Peyer's patch (tissue), 4 donors: ENCODE data around the gene SEC23B. TPM values are rescaled to one million over a fixed set of nuclear protein-coding genes. Genes with fewer than 3 reads are reported as not detected.
A peak's percentile ranks its signal among the peaks of the same experiment; 100 is the strongest.

ENCODE experiments used
- DNase-seq, 3 donors: peaks; one replicate each; pipeline ENCODE4 v3.0.0-alpha.2; 2017 to 2019
- H3K27ac ChIP-seq, 4 donors: fragments of 200-600 bp; sonication (generic); one replicate each; pipeline ENCODE4 v1.5.1; 2016 to 2019
- H3K27me3 ChIP-seq, 2 donors: fragments of 200-600 bp; sonication (generic); one replicate each; pipeline ENCODE4 v1.5.1; 2019
- H3K36me3 ChIP-seq, 3 donors: fragments of 200-600 bp; sonication (generic); one replicate each; pipeline ENCODE4 v1.5.1; 2016 to 2019
- H3K4me1 ChIP-seq, 4 donors: fragments of 200-600 bp; sonication (generic); one replicate each; pipeline ENCODE4 v1.5.1; 2016 to 2019
- H3K4me3 ChIP-seq, 4 donors: fragments of 200-600 bp; sonication (generic); 1 replicate in 3 of 4; 2 replicates in 1 of 4; pipeline ENCODE4 v1.5.1; 2016 to 2019; ENCODE audit warnings: mild to moderate bottlenecking in 1 of 4
- H3K9me3 ChIP-seq, 4 donors: fragments of 200-600 bp; sonication (generic); one replicate each; pipeline ENCODE4 v1.5.1; 2016 to 2019; ENCODE audit warnings: mild to moderate bottlenecking in 1 of 4
- POLR2A ChIP-seq, 2 donors: fragments of 450-650 bp; IDR thresholded peaks; one replicate each; pipeline ENCODE4 v1.5.1; 2017; ENCODE audit warnings: antibody characterized with exemption in 2 of 2, mild to moderate bottlenecking in 2 of 2, moderate library complexity in 2 of 2
- total RNA-seq, 4 donors: library from RNA; depleted of rRNA; stranded (reverse); fragments of >200 nt; gene quantifications; one replicate each; pipeline ENCODE4 v1.1.0, GENCODE V29; 2016
- TF ChIP-seq, protein P1 (sequence below), 6 experiments: fragments of 450-650 bp in 4 of 6; fragments of 200-600 bp in 2 of 6; sonication (generic) in 1 of 6; IDR thresholded peaks; one replicate each; pipeline ENCODE4 v1.5.1; 2017 to 2019; ENCODE audit warnings: antibody characterized with exemption in 6 of 6, mild to moderate bottlenecking in 3 of 6, moderate library complexity in 1 of 6

Gene SEC23B
- total RNA-seq, 4 donors from 2014 or later = 31.3 to 43.7 (median 36.0) TPM

DNA sequence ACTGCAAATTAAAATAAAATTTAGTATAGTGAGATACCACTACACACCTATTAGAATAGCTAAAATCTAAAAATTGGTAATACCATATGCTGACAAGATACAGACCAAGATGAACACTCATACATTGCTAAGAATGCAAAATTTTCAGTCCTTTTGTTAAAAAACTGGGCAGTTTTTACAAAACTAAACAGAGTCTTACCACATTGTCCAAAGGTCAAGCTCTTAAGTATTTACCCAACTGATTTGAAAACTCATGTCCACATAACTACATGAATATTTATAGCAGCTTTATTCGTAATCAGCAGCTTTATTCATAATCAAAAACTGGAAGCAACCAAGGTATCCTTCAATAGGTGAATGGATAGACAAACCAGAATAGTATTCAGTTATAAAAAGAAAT lies 30.5 kb upstream of the SEC23B start:
- Histone ChIP-seq H3K27me3 (no peaks in the 10 kb centered on the region), H3K27ac (no peak overlapping the region), H3K4me3 (no peak overlapping the region), H3K9me3 (no peaks in the 10 kb centered on the region), H3K4me1 (no peaks in the 10 kb centered on the region), H3K36me3 (peaks cover 0 to 78% (median 0%) of the 10 kb centered on the region in 3 donors)
- no peak for TF ChIP-seq POLR2A (IDR thresholded peaks at IDR 0.05)
- TF ChIP-seq, protein P1, sequence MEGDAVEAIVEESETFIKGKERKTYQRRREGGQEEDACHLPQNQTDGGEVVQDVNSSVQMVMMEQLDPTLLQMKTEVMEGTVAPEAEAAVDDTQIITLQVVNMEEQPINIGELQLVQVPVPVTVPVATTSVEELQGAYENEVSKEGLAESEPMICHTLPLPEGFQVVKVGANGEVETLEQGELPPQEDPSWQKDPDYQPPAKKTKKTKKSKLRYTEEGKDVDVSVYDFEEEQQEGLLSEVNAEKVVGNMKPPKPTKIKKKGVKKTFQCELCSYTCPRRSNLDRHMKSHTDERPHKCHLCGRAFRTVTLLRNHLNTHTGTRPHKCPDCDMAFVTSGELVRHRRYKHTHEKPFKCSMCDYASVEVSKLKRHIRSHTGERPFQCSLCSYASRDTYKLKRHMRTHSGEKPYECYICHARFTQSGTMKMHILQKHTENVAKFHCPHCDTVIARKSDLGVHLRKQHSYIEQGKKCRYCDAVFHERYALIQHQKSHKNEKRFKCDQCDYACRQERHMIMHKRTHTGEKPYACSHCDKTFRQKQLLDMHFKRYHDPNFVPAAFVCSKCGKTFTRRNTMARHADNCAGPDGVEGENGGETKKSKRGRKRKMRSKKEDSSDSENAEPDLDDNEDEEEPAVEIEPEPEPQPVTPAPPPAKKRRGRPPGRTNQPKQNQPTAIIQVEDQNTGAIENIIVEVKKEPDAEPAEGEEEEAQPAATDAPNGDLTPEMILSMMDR (IDR thresholded peaks at IDR 0.05) = no peak
- DNase-seq = no peak

DNA sequence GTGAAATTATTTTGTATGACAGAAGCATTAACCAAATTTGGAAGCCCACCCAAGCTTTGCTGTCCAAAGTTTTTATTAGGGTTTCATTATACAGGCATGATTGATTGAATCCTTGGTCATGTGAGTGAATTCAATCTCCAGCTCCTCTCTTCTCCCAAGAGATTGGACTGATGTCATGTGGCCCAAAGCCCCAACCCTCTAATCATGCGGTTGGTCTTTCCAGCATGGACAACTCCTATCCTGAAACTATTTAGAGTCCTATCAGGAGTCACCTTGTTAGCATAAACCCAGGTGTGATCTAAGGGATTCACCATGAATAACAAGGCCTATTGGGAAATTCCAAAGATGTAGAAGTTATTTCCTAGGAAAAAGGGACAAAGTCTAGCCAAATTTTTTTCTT lies 29.9 kb upstream of the SEC23B start:
- no peaks in the 10 kb centered on the region for H3K9me3 ChIP-seq

DNA sequence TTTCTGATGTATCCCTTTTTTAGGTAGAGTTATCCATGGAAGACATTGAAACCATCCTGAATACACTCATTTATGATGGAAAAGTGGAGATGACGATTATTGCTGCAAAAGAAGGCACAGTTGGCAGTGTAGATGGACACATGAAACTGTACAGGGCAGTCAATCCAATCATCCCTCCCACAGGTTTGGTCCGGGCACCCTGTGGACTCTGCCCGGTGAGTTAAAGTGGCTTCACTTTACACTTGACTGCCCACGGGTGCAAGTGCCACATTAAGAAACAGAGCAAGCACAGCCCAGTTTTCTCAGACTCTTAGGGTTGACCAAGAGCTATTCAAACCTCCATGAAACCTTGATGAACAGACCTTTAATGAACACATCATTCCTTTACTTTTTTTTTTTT lies 26.1 kb upstream of the SEC23B start:
- Histone ChIP-seq H3K27ac (no peak overlapping the region), H3K4me1 (no peaks in the 10 kb centered on the region), H3K4me3 (no peak overlapping the region), H3K27me3 (no peaks in the 10 kb centered on the region), H3K36me3 (peaks cover 0 to 82% (median 0%) of the 10 kb centered on the region in 3 donors), H3K9me3 (no peaks in the 10 kb centered on the region)
- TF ChIP-seq, protein P1 (IDR thresholded peaks at IDR 0.05) = no peak
- TF ChIP-seq POLR2A (IDR thresholded peaks at IDR 0.05) = no peak
- no peak for DNase-seq

More for the DNA sequence above, 29.9 kb upstream of the SEC23B start:
- TF ChIP-seq POLR2A (IDR thresholded peaks at IDR 0.05) = no peak
- TF ChIP-seq, protein P1 (IDR thresholded peaks at IDR 0.05) = no peak
- H3K36me3 ChIP-seq = peaks cover 0 to 82% (median 0%) of the 10 kb centered on the region in 3 donors
- H3K27me3 ChIP-seq = no peaks in the 10 kb centered on the region
- no peak for DNase-seq
- no peaks in the 10 kb centered on the region for H3K4me1 ChIP-seq
- H3K27ac ChIP-seq = no peak overlapping the region
- H3K4me3 ChIP-seq = no peak overlapping the region

DNA sequence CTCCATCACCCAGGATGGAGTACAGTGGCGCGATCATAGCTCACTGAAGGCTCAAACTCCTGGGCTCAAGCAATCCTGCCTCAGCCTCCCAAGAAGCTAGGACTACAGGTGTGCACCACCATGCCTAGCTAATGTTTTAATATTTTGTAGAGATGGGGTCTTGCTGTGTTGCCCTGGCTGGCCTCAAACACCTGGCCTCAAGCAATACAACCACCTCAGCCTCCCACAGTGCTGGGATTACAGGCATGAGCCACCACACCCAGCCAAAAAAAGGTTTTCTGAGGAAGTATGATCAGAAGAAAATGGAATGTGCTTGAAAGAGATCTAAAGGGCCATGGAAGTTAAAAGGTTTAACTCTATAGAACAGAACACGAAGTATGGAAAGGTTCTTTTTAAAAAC lies 19.4 kb upstream of the SEC23B start:
- Histone ChIP-seq H3K4me3 (no peak overlapping the region), H3K27me3 (no peaks in the 10 kb centered on the region), H3K36me3 (peaks cover 0 to 61% (median 0%) of the 10 kb centered on the region in 3 donors), H3K4me1 (no peaks in the 10 kb centered on the region), H3K27ac (no peak overlapping the region), H3K9me3 (no peaks in the 10 kb centered on the region)
- no peak for TF ChIP-seq POLR2A (IDR thresholded peaks at IDR 0.05)
- TF ChIP-seq, protein P1 (IDR thresholded peaks at IDR 0.05) = no peak
- DNase-seq = no peak

DNA sequence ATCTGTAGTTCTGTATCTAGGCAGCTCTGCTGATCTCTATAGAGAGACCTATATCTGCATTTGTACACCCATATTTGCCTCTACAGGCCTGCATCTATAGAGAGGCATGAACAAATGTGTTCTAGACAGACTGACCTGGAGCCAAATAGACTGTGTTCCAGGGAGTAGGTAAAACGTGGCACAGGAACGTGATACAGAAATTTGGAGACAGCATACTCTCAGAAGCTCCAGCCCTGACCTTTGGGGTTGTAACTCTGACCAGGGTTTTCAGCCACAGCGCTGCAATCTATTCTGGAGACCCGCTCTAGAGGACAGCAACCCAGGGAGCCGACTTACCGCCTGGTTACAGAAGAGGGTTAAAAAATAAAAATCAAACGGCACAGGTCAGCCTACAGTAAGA lies 11.7 kb upstream of the SEC23B start:
- no peak for DNase-seq
- Histone ChIP-seq H3K27ac (no peak overlapping the region), H3K9me3 (no peaks in the 10 kb centered on the region), H3K27me3 (no peaks in the 10 kb centered on the region), H3K4me3 (peak overlapping the region in 2 of 4 donors; percentile 74 to 77), H3K4me1 (peaks cover 0 to 8% (median 2%) of the 10 kb centered on the region in 4 donors), H3K36me3 (peaks cover 0 to 16% (median 0%) of the 10 kb centered on the region in 3 donors)
- TF ChIP-seq POLR2A (IDR thresholded peaks at IDR 0.05) = no peak
- TF ChIP-seq, protein P1 (IDR thresholded peaks at IDR 0.05) = no peak
